ENCODE data around the gene PDYN. TPM values are rescaled to one million over a fixed set of nuclear protein-coding genes. Genes with fewer than 3 reads are reported as not detected.

Gene PDYN
- total RNA-seq, 1 donor = 0.10 TPM

DNA sequence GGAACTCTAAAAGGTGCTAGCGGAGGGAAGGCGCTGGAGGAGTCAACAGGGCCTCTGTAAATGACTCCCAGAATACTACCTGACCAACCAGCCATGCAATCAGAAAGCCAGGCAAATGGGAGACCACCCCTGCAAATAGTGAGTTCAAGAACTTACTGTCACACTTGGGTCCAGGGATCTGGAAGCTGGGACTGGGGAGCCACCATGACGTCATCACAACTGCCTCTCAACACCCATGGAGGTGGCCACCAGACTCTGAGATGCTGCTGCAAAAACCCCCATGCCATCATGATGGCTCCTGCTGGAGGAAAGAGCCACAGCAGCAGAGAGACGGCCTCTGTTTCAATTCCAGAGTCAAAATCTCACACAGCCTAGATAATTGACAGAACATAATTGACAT lies 8.5 kb upstream of the PDYN start:
- Histone ChIP-seq H3K4me3 (ENCODE audit: low read length) (no peak overlapping the region), H3K4me1 (ENCODE audit: insufficient read depth, low read length) (no peaks in the 10 kb centered on the region)

DNA sequence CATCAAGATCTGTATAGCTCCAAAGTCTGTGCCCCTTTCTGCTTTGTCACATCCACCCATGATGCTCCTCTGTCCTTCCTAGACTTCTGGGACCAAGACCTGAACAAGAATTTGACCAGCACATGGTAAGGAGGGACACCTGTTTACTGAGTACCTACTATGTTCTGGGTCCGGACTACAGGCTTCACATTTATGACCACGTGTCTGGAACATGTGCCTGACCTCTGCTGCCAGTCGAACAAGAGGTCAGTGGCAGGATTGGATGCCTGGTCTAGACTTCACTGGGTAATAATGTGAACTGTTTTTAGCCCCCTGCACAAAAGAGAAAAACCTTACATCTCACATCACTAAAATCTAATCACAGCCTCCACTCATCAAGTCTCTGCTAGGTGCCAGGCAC lies 7.3 kb upstream of the PDYN start:
- H3K27me3 ChIP-seq (ENCODE audit: insufficient read depth, low read length) = peaks cover 10% of the 10 kb centered on the region
- H3K4me1 ChIP-seq (ENCODE audit: insufficient read depth, low read length) = no peaks in the 10 kb centered on the region
- H3K4me3 ChIP-seq (ENCODE audit: low read length) = no peak overlapping the region
- no peaks in the 10 kb centered on the region for H3K9me3 ChIP-seq (ENCODE audit: low read depth, low read length)

More for the DNA sequence above, 8.5 kb upstream of the PDYN start:
- Histone ChIP-seq H3K27me3 (ENCODE audit: insufficient read depth, low read length) (peaks cover 12% of the 10 kb centered on the region), H3K9me3 (ENCODE audit: low read depth, low read length) (no peaks in the 10 kb centered on the region)

DNA sequence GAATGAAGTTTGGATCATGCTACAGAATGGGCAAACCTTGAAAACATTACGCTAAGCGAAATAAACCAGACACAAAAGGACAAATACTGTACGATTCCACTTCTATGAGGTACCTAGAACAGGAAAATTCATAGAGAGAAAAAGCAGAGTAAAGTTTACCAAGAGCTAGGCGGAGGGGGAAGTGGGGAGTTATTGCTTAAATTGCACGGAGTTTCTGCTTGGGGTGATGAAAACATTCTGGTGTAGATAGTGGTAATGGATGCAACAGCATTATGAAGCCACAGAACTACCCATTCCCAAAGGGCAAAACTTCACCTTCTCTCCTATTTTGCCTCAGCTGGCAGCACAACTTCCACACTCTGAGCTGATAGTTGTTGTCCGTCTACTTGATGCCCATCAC lies 6.4 kb upstream of the PDYN start:
- H3K4me3 ChIP-seq (ENCODE audit: low read length) = no peak overlapping the region
- H3K9me3 ChIP-seq (ENCODE audit: low read depth, low read length) = no peaks in the 10 kb centered on the region
- no peaks in the 10 kb centered on the region for H3K4me1 ChIP-seq (ENCODE audit: insufficient read depth, low read length)

DNA sequence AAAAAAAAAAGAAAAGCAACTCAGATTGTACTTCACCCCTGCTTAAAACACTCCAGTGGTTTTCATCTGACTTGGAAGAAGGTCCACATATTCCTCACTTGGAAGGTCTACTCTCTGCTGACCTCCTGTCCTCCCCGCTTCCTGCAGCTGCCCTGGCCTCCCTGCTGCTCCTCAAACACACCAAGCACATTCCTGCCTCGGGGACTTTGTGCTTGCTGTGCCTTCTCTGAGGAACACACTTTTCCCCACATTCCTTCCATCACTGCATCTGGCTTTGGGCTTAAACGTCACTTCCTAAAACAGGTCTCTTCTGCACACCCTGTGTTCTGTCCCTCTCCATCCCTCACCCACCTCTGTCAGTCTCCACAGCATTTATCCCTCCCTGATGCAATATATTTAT lies 4.9 kb upstream of the PDYN start:
- Histone ChIP-seq H3K27me3 (ENCODE audit: insufficient read depth, low read length) (peaks cover 8% of the 10 kb centered on the region), H3K9me3 (ENCODE audit: low read depth, low read length) (no peaks in the 10 kb centered on the region), H3K4me1 (ENCODE audit: insufficient read depth, low read length) (no peaks in the 10 kb centered on the region)

More for the DNA sequence above, 6.4 kb upstream of the PDYN start:
- H3K27me3 ChIP-seq (ENCODE audit: insufficient read depth, low read length) = peaks cover 10% of the 10 kb centered on the region

DNA sequence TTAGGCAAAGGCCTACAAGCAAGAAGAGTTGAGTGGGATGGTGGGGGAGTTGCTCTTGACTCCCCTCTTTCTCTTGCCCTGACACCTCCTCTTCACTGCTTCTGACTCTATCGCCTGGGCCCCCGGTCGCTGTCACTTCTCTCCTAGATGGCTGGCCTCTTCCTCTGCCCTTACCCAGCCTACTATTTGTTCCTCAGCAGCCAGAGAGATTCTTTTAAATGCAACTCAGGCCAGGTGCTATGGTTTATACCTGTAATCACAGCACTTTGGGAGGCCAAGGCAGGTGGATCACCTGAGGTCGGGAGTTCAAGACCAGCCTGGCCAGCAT lies 4.3 kb upstream of the PDYN start:
- no peak overlapping the region for H3K4me3 ChIP-seq (ENCODE audit: low read length)
- no peaks in the 10 kb centered on the region for H3K4me1 ChIP-seq (ENCODE audit: insufficient read depth, low read length)
- H3K9me3 ChIP-seq (ENCODE audit: low read depth, low read length) = no peaks in the 10 kb centered on the region
- H3K27me3 ChIP-seq (ENCODE audit: insufficient read depth, low read length) = peaks cover 13% of the 10 kb centered on the region

More for the DNA sequence above, 4.9 kb upstream of the PDYN start:
- H3K4me3 ChIP-seq (ENCODE audit: low read length) = no peak overlapping the region

DNA sequence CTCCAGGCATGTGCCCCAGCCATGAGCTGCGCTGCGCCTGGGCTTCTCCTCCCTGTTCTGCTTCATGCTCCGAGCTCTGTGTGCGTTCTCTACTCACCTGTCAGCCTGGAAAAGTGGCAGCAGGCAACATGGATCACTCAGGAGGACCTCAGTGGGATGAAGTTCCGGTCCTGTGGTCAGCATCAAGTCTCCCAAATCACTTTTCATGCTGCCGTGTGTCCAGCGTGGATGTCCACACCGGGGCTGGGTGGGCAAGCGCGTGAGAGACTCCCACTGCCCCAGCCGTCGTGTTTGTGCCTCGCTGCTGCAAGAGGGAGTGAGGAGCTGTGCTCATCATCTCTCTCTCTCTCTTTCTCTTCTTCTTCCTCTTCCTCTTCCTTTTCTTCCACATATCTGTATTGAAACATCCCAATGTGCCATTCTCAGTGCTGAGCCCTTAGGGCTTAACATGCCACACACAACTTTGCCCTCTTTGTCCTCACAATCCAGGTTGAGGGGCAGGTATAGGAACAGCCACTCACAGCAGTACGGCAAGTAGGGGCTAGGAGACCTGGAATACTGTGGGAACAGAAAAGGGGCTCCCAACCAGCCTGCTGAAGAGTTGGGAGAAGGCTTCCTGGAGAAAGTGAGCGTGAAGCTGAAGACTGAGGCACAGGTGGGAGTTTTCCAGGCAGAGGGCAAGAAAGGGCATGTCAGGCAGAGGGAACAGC lies 3.8 kb upstream of the PDYN start:
- Histone ChIP-seq H3K9me3 (ENCODE audit: low read depth, low read length) (no peaks in the 10 kb centered on the region), H3K27me3 (ENCODE audit: insufficient read depth, low read length) (peaks cover 13% of the 10 kb centered on the region), H3K4me3 (ENCODE audit: low read length) (no peak overlapping the region), H3K4me1 (ENCODE audit: insufficient read depth, low read length) (no peaks in the 10 kb centered on the region)

DNA sequence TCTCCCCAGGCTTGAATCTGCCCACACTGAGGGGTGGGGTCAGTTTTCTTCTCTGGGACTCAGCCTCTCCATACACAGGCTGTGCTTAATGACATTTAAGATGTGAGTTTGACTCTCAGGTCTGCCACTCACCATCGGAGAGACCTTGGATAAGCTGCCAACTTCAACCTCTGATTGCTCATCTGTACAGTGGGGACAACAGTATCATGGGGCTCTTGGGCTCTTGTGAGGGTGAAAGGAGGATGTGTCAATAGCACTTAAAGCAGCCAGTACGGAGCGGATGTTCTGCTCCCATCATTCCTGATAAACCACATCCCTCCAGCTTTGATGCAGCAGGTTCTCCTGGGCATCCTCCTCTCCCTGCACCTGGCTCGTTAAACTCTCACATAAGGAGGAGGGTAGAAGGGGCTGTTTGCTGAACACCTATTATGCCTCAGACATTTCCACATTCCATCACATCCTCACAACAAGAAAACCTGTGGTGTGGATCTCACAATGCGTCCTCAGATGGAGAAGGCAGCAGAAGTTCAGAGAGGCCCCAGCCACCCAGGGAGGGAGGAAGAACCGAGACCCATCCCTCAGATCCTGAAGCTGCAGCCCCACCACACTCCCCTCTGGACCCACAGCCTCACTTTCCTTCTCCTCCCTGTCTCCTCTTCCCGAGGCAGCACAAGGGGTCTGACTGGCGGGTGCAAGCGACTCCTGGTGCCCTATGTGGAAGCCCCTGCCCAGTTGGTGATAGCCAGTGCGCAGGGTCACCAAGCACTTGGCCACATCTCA lies 1.9 kb upstream of the PDYN start:
- Histone ChIP-seq H3K27me3 (ENCODE audit: insufficient read depth, low read length) (peaks cover 16% of the 10 kb centered on the region), H3K9me3 (ENCODE audit: low read depth, low read length) (no peaks in the 10 kb centered on the region), H3K4me1 (ENCODE audit: insufficient read depth, low read length) (no peaks in the 10 kb centered on the region), H3K4me3 (ENCODE audit: low read length) (no peak overlapping the region)

DNA sequence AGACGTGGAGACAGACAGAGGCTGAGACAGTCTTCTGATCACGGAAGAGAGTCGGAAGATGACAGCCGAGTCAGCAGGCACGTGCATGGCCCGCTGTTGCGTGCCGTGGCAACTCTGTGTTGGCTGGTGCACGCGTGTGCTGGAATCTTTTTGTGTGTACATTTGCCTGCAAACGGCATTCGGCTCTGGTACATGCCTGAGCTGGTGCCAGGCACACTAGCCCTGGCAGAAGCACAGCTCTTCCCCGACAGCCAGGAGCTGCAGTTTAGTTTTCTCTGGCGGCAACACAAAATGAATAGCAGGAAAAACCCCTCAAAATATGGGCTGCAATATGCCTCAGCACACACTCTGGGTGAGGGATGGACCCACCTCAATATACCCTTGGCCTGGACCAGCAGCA lies 769 bp upstream of the PDYN start:
- peaks cover 16% of the 10 kb centered on the region for H3K27me3 ChIP-seq (ENCODE audit: insufficient read depth, low read length)
- no peaks in the 10 kb centered on the region for H3K9me3 ChIP-seq (ENCODE audit: low read depth, low read length)
- no peak overlapping the region for H3K4me3 ChIP-seq (ENCODE audit: low read length)
- no peaks in the 10 kb centered on the region for H3K4me1 ChIP-seq (ENCODE audit: insufficient read depth, low read length)

DNA sequence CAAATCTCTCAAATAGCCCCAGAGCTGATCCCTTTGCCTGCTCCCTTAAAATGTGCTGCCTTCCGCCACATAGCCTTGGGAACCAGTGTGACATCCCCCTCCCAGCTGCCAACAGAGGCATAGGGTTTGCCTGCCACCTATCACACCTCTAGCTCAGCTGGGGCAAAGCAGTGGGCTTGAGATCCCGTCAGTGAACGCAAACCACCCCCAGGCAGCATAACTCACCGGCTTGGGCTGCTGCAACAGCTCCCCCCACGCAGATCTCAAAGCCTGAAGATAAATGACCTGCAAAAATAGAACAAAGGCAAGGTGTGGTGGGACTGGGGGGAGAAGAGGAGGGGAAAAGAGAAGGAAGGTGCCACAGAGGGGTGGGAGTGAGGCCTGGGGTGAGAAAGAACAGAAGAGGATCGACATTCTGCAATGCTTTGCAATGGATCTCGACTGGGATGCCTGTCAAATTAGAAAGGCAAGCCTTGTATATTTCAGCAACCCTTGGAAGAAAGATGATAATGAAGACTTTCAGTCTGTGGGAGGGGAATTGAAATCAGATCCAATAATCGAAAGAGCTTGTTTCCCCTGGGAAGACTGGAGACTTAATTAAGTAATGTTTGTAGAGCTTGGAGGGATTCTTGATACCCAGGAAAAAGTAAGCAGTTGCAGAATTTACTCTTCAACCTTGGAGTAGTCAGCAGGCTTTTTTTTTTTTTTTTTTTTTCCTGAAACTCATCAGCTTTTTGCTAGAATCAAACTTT lies 1.3 kb downstream of the PDYN start:
- Histone ChIP-seq H3K4me1 (ENCODE audit: insufficient read depth, low read length) (no peaks in the 10 kb centered on the region), H3K4me3 (ENCODE audit: low read length) (no peak overlapping the region), H3K27me3 (ENCODE audit: insufficient read depth, low read length) (peaks cover 18% of the 10 kb centered on the region), H3K9me3 (ENCODE audit: low read depth, low read length) (no peaks in the 10 kb centered on the region)

DNA sequence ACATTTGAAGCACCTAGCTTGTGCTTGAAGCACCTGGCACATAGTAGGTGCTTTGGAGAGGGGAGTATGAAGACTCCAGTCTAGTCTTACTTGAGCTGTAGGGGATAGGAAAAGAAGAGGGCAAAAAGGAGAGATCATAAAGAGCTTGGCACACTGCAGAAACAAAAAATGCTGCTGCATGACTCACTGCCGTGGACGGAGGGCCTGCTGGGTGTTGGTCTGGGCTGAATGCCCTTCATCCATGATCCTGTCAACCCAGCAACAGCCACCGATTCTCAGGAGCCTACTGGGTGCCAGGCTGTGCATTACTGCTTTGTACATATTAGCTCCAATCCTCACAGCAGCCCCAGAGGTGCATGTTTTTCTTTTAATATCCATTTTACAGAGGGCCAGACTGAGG lies 6.0 kb downstream of the PDYN start:
- Histone ChIP-seq H3K4me1 (ENCODE audit: insufficient read depth, low read length) (no peaks in the 10 kb centered on the region), H3K4me3 (ENCODE audit: low read length) (no peak overlapping the region), H3K9me3 (ENCODE audit: low read depth, low read length) (no peaks in the 10 kb centered on the region), H3K27me3 (ENCODE audit: insufficient read depth, low read length) (peaks cover 9% of the 10 kb centered on the region)

DNA sequence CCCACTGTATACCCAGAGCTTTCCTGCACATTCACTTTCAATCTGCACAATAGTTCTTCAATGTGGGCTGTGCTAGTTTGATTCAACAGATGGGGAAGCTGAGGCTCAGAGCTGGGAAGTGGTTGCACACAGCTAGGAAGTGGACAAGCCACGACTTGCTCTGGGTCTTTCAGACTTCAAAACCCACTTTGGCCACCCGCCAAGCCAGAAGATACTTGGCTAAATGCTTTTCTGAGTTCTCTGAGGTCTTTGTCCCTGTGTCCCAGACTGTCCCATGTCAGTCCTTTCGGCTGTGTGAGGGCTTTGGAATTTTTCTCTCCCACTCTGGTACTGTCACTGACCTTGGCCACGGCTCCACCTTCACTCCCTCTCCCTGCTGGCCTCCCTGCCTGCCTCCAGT lies 10.6 kb downstream of the PDYN start:
- Histone ChIP-seq H3K9me3 (ENCODE audit: low read depth, low read length) (no peaks in the 10 kb centered on the region), H3K27me3 (ENCODE audit: insufficient read depth, low read length) (peaks cover 15% of the 10 kb centered on the region), H3K4me1 (ENCODE audit: insufficient read depth, low read length) (no peaks in the 10 kb centered on the region), H3K4me3 (ENCODE audit: low read length) (no peak overlapping the region)

DNA sequence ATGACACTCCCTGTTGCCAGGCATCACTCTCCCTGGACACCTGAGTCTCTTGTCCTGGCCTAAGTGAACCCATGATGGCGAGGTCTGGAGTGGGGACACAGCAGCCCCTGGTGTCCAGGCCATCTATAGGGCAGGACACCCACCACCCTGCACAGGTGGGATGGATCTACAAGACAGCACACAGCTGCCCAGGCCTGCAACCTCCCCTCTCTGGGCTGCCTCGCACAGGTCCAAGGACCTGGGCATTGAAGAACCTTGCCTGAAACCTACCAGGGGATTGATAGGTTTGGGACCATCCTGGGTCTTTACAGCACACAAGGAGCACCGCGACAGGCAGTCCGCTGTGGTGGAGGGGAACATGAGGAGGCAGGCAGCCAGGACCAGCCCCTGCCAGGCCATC lies 11.2 kb downstream of the PDYN start:
- Histone ChIP-seq H3K27me3 (ENCODE audit: insufficient read depth, low read length) (peaks cover 20% of the 10 kb centered on the region), H3K4me1 (ENCODE audit: insufficient read depth, low read length) (no peaks in the 10 kb centered on the region), H3K4me3 (ENCODE audit: low read length) (no peak overlapping the region), H3K9me3 (ENCODE audit: low read depth, low read length) (no peaks in the 10 kb centered on the region)

DNA sequence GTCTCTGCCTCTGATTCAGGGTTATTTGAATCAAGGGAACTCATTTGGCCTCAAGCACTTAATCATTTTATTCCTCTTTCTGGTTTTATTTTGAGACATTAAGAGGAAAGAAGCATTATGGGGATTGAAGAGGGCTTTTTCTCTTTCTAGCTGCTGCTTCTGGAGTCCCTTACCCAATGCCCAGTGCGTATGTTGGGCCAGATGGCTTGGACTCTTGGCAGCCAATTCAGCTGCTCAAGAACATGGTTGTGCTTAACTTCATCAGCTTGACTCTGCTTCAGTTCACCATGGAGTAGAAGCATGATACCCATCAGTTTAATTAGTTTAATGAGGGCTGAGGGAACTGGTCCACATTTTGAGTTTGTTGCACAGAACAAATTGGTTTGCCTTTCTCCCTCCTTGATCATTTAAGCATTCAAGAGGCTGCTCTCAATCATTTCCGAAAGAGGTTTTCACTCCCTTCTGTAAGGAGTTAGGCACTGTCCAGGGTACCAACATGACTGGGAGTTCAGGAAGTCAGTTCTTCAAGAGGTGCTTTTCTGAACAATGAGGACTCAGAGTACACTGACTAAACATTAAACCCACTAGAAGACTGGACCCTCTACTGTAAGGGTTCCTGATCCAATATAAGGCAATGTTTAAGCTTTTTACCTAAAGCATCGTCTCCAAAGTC lies 14.6 kb downstream of the PDYN start:
- no peak overlapping the region for H3K4me3 ChIP-seq (ENCODE audit: low read length)
- no peaks in the 10 kb centered on the region for H3K9me3 ChIP-seq (ENCODE audit: low read depth, low read length)
- H3K27me3 ChIP-seq (ENCODE audit: insufficient read depth, low read length) = peaks cover 22% of the 10 kb centered on the region
- H3K4me1 ChIP-seq (ENCODE audit: insufficient read depth, low read length) = no peaks in the 10 kb centered on the region

DNA sequence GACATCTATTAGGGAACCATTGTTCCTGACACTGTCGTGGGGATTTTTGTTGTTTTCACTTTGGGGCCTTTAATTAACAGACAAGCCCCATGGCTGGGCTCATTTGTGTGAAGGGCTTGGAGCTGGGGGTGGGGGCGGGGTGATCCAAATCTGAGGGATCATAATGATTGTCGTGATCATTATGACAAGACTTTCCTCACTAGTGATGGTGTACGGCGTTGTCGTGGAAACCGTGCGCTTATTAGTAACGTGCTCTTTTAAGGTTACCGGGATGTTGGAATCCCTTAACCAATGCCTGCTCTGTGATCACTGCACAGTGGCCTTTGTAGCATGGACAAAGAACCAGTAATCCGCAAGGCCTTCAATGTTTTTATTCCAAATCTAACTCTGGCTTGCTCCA lies 18.6 kb downstream of the PDYN start:
- Histone ChIP-seq H3K27me3 (ENCODE audit: insufficient read depth, low read length) (peaks cover 22% of the 10 kb centered on the region), H3K4me3 (ENCODE audit: low read length) (no peak overlapping the region), H3K9me3 (ENCODE audit: low read depth, low read length) (no peaks in the 10 kb centered on the region), H3K4me1 (ENCODE audit: insufficient read depth, low read length) (no peaks in the 10 kb centered on the region)

All from mononuclear cell (primary cell).